ELR (cell line): ENCODE results near the gene ZNRF1.

ENCODE experiments used
- DNase-seq: peaks from one replicate; pipeline ENCODE4 v3.0.0-alpha.2; 2015; ENCODE audit warnings: low read depth

The ZNRF1 gene

GRCh38 chr16:75062135-75062975 lies 63.5 kb downstream of the ZNRF1 start:
- no peak for DNase-seq

- no peak for DNase-seq
These were observed 64.1 kb downstream of the ZNRF1 start for GRCh38 chr16:75062976-75063346.

- no peak for DNase-seq
These were observed 64.8 kb downstream of the ZNRF1 start for GRCh38 chr16:75063549-75064088.

- no peak for DNase-seq
These were observed 65.8 kb downstream of the ZNRF1 start for GRCh38 chr16:75064403-75065148.

- DNase-seq = no peak
These were observed 66.3 kb downstream of the ZNRF1 start for GRCh38 chr16:75065149-75065505.

GRCh38 chr16:75065521-75066149 lies 66.8 kb downstream of the ZNRF1 start:
- DNase-seq = no peak

GRCh38 chr16:75066861-75067447 lies 68.1 kb downstream of the ZNRF1 start:
- no peak for DNase-seq

GRCh38 chr16:75068085-75069031 lies 69.5 kb downstream of the ZNRF1 start:
- no peak for DNase-seq

- no peak for DNase-seq
These were observed 71.4 kb downstream of the ZNRF1 start for GRCh38 chr16:75070012-75070841.

GRCh38 chr16:75071621-75072020 lies 72.8 kb downstream of the ZNRF1 start:
- no peak for DNase-seq

GRCh38 chr16:75072239-75072947 lies 73.6 kb downstream of the ZNRF1 start:
- no peak for DNase-seq

- DNase-seq = no peak
These were observed 74.9 kb downstream of the ZNRF1 start for GRCh38 chr16:75073545-75074303.

- no peak for DNase-seq
These were observed 75.5 kb downstream of the ZNRF1 start for GRCh38 chr16:75074304-75074793.

- DNase-seq = no peak
These were observed 76.3 kb downstream of the ZNRF1 start for GRCh38 chr16:75074920-75075687.

GRCh38 chr16:75075688-75076268 lies 77.0 kb downstream of the ZNRF1 start:
- no peak for DNase-seq

GRCh38 chr16:75078886-75079285 lies 80.1 kb downstream of the ZNRF1 start:
- DNase-seq = no peak

GRCh38 chr16:75079346-75079926 lies 80.6 kb downstream of the ZNRF1 start:
- no peak for DNase-seq
